ENCODE results near the gene FAM184A. TPM values are rescaled to one million over a fixed set of nuclear protein-coding genes. Genes with fewer than 3 reads are reported as not detected.

FAM184A gene
- total RNA-seq, 1 experiment from 2014 or later = 8.7 TPM

DNA sequence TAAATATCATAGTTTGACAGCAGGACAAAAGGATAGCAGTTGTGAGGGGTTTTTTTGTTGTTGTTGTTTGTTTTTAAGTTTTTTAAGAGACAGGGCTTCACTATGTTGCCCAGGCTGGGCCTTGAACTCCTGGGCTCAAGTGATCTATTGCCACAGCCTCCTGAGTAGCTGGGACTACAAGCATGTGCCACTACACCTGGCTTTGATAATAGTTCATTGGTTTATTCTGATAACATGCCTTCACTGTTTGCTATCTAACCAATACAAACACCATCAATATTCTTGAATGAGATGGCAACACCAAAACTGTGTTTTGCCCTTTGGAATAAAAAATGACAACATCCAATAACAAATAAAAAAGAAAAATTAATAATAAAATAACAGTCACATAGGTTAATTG lies 41.2 kb downstream of the FAM184A start:
- CTCF ChIA-PET = no interaction called here
- ATAC-seq = no peak

GRCh38 chr6:119036081-119036480 lies 42.4 kb downstream of the FAM184A start:
- no TSS peak for BruUV-seq (replicated peaks)
- H3K9me3 ChIP-seq (ENCODE audit: control insufficient read depth, insufficient read depth, low read depth, low read length) = no peaks in the 10 kb centered on the region
- TF ChIP-seq TCF7L2 (IDR thresholded peaks at IDR 0.05; ENCODE audit: low read depth, low read length) = no peak
- no peaks in the 10 kb centered on the region for H3K27me3 ChIP-seq (ENCODE audit: control insufficient read depth, insufficient read depth, low read length)
- intact Hi-C loops (cut with micrococcal nuclease; ENCODE audit: unreplicated experiment) (no loop called here), in situ Hi-C loops (cut with HindIII; ENCODE audit: low pct_unique_long_range_greater_than_20kb, low sequenced_read_pairs) (no loop called here)
- no peak overlapping the region for H3K27ac ChIP-seq (ENCODE audit: low read length)
- DNase-seq (ENCODE audit: low read depth, low spot score) (no peak), ATAC-seq (no peak)
- no peaks in the 10 kb centered on the region for H3K4me1 ChIP-seq (ENCODE audit: control insufficient read depth, insufficient read depth, low read length)
- POLR2A ChIA-PET = interaction anchor here (0.7 kb wide), 1 partner anchor 246 kb away, joined by 3 read pairs; no protein-coding TSS in a partner anchor
- H3K36me3 ChIP-seq (ENCODE audit: control insufficient read depth, insufficient read depth, low read length) = no peaks in the 10 kb centered on the region
- no peak overlapping the region for H3K4me3 ChIP-seq (ENCODE audit: low read depth in 2 of 2, low read length in 2 of 2)
- CTCF ChIA-PET = interaction anchor here (0.6 kb wide), 1 partner anchor 225 kb away, joined by 3 read pairs; no protein-coding TSS in a partner anchor

More for the DNA sequence above, 41.2 kb downstream of the FAM184A start:
- H3K27me3 ChIP-seq (ENCODE audit: control insufficient read depth, insufficient read depth, low read length) = no peaks in the 10 kb centered on the region
- H3K27ac ChIP-seq (ENCODE audit: low read length) = no peak overlapping the region
- in situ Hi-C loops (cut with HindIII; ENCODE audit: low pct_unique_long_range_greater_than_20kb, low sequenced_read_pairs) = no loop called here
- no peaks in the 10 kb centered on the region for H3K4me1 ChIP-seq (ENCODE audit: control insufficient read depth, insufficient read depth, low read length)
- H3K4me3 ChIP-seq (ENCODE audit: low read depth in 2 of 2, low read length in 2 of 2) = no peak overlapping the region
- POLR2A ChIA-PET = no interaction called here
- DNase-seq (ENCODE audit: low read depth, low spot score) = no peak
- intact Hi-C loops (cut with micrococcal nuclease; ENCODE audit: unreplicated experiment) = no loop called here
- H3K9me3 ChIP-seq (ENCODE audit: control insufficient read depth, insufficient read depth, low read depth, low read length) = no peaks in the 10 kb centered on the region
- TF ChIP-seq POLR2AphosphoS5 (IDR thresholded peaks at IDR 0.05; ENCODE audit: low read depth, low read length) (no peak), REST (IDR thresholded peaks at IDR 0.05; ENCODE audit: insufficient read depth in 1 of 2, low read depth in 2 of 2, low read length in 1 of 2) (no peak)
- no TSS peak for BruUV-seq (replicated peaks)
- H3K36me3 ChIP-seq (ENCODE audit: control insufficient read depth, insufficient read depth, low read length) = no peaks in the 10 kb centered on the region

GRCh38 chr6:119035459-119035858 lies 43.0 kb downstream of the FAM184A start:
- H3K27me3 ChIP-seq (ENCODE audit: control insufficient read depth, insufficient read depth, low read length) = no peaks in the 10 kb centered on the region
- DNase-seq (ENCODE audit: low read depth, low spot score) (no peak), ATAC-seq (no peak)
- in situ Hi-C loops (cut with HindIII; ENCODE audit: low pct_unique_long_range_greater_than_20kb, low sequenced_read_pairs) = no loop called here
- CTCF ChIA-PET = interaction anchor here (0.6 kb wide), 1 partner anchor 226 kb away, joined by 3 read pairs; no protein-coding TSS in a partner anchor
- H3K9me3 ChIP-seq (ENCODE audit: control insufficient read depth, insufficient read depth, low read depth, low read length) = no peaks in the 10 kb centered on the region
- intact Hi-C loops (cut with micrococcal nuclease; ENCODE audit: unreplicated experiment) = no loop called here
- no peak overlapping the region for H3K4me3 ChIP-seq (ENCODE audit: low read depth in 2 of 2, low read length in 2 of 2)
- POLR2A ChIA-PET = interaction anchor here (0.7 kb wide), 1 partner anchor 245 kb away, joined by 3 read pairs; no protein-coding TSS in a partner anchor
- H3K4me1 ChIP-seq (ENCODE audit: control insufficient read depth, insufficient read depth, low read length) = no peaks in the 10 kb centered on the region
- H3K27ac ChIP-seq (ENCODE audit: low read length) = no peak overlapping the region
- no peaks in the 10 kb centered on the region for H3K36me3 ChIP-seq (ENCODE audit: control insufficient read depth, insufficient read depth, low read length)
- no TSS peak for BruUV-seq (replicated peaks)
- TF ChIP-seq POLR2AphosphoS5 (IDR thresholded peaks at IDR 0.05; ENCODE audit: low read depth, low read length) = no peak
- TF ChIP-seq CTCF (IDR thresholded peaks at IDR 0.05) = 0 out of 2 replicates have a peak, but pooled peaks have one; percentile 23
